HG03097 (cell line): ENCODE data around the gene TBC1D19.
"Not testable (repeated sequence)": the region's sequence is repeated elsewhere in the genome, so short reads cannot be mapped to it uniquely, and the experiment has no call there.

Experiments used
- ATAC-seq: cut with Tn5 transposase; IDR thresholded peaks from one replicate; pipeline ENCODE4 v1.9.1; 2021; ENCODE audit not compliant: unreplicated experiment, low FRiP score

The TBC1D19 gene

GRCh38 chr4:26594778-26595177 is 10.9 kb downstream of the TBC1D19 start:
- no peak for ATAC-seq

GRCh38 chr4:26596843-26597242 is 13.0 kb downstream of the TBC1D19 start:
- ATAC-seq = no peak

GRCh38 chr4:26601204-26601603 is 17.3 kb downstream of the TBC1D19 start:
- ATAC-seq = no peak

- no peak for ATAC-seq
Observed at GRCh38 chr4:26607776-26608175, 23.9 kb downstream of the TBC1D19 start.

- no peak for ATAC-seq
Observed at GRCh38 chr4:26609391-26609790, 25.5 kb downstream of the TBC1D19 start.

- ATAC-seq = no peak
Observed at GRCh38 chr4:26609868-26610267, 26.0 kb downstream of the TBC1D19 start.

- ATAC-seq = no peak
Observed at GRCh38 chr4:26611372-26611771, 27.5 kb downstream of the TBC1D19 start.

GRCh38 chr4:26611885-26612284 is 28.0 kb downstream of the TBC1D19 start:
- no peak for ATAC-seq

GRCh38 chr4:26613237-26613636 is 29.4 kb downstream of the TBC1D19 start:
- no peak for ATAC-seq

- ATAC-seq = no peak
Observed at GRCh38 chr4:26613735-26614134, 29.9 kb downstream of the TBC1D19 start.

- no peak for ATAC-seq
Observed at GRCh38 chr4:26619784-26620183, 35.9 kb downstream of the TBC1D19 start.

- no peak for ATAC-seq
Observed at GRCh38 chr4:26621366-26621765, 37.5 kb downstream of the TBC1D19 start.

GRCh38 chr4:26622913-26623312 is 39.0 kb downstream of the TBC1D19 start:
- no peak for ATAC-seq

GRCh38 chr4:26626658-26627057 is 42.8 kb downstream of the TBC1D19 start:
- not testable (repeated sequence) for ATAC-seq

- ATAC-seq = no peak
Observed at GRCh38 chr4:26632916-26633315, 49.0 kb downstream of the TBC1D19 start.

- ATAC-seq = no peak
Observed at GRCh38 chr4:26634237-26634636, 50.4 kb downstream of the TBC1D19 start.

GRCh38 chr4:26636458-26636857 is 52.6 kb downstream of the TBC1D19 start:
- ATAC-seq = no peak

- ATAC-seq = not testable (repeated sequence)
Observed at GRCh38 chr4:26640639-26641038, 56.8 kb downstream of the TBC1D19 start.

- no peak for ATAC-seq
Observed at GRCh38 chr4:26647523-26648224, 63.8 kb downstream of the TBC1D19 start.

GRCh38 chr4:26648260-26648659 is 64.4 kb downstream of the TBC1D19 start:
- ATAC-seq = no peak

- ATAC-seq = no peak
Observed at GRCh38 chr4:26660261-26660660, 76.4 kb downstream of the TBC1D19 start.

- no peak for ATAC-seq
Observed at GRCh38 chr4:26663888-26664287, 80.0 kb downstream of the TBC1D19 start.
